Esophagus (tissue), 2 donors: ENCODE results near the gene CAMK2N1. TPM values are rescaled to one million over a fixed set of nuclear protein-coding genes. Genes with fewer than 3 reads are reported as not detected.
"Not testable (repeated sequence)": the region's sequence is repeated elsewhere in the genome, so short reads cannot be mapped to it uniquely, and the experiment has no call there.

ENCODE experiments used
- H3K27ac ChIP-seq, 2 donors: one replicate each; pipeline ENCODE4 v1.5.1; 2013; ENCODE audit warnings: low read depth in 2 of 2, mild to moderate bottlenecking in 2 of 2, inconsistent platforms in 1 of 2, low read length in 1 of 2, moderate library complexity in 1 of 2
- H3K27me3 ChIP-seq, 2 donors: one replicate each; pipeline ENCODE4 v1.6.1; 2013; ENCODE audit warnings: low read length in 2 of 2, control low read depth in 1 of 2, mild to moderate bottlenecking in 1 of 2; ENCODE audit not compliant: insufficient read depth in 2 of 2, control insufficient read depth in 1 of 2
- H3K36me3 ChIP-seq, 2 donors: one replicate each; pipeline ENCODE4 v1.6.1; 2013; ENCODE audit warnings: low read length in 1 of 2; ENCODE audit not compliant: control insufficient read depth in 2 of 2, insufficient read depth in 2 of 2
- H3K4me1 ChIP-seq, 2 donors: one replicate each; pipeline ENCODE4 v1.6.1; 2013; ENCODE audit warnings: low read length in 1 of 2; ENCODE audit not compliant: control insufficient read depth in 2 of 2, insufficient read depth in 2 of 2
- H3K4me3 ChIP-seq, 2 donors: one replicate each; pipeline ENCODE4 v1.5.1; 2013; ENCODE audit warnings: low read length in 2 of 2, mild to moderate bottlenecking in 2 of 2, low read depth in 1 of 2, moderate library complexity in 1 of 2
- H3K9me3 ChIP-seq, 2 donors: one replicate each; pipeline ENCODE4 v1.6.1; 2013; ENCODE audit warnings: mild to moderate bottlenecking in 2 of 2, low read depth in 1 of 2, low read length in 1 of 2, moderate library complexity in 1 of 2; ENCODE audit not compliant: control insufficient read depth in 2 of 2, insufficient read depth in 1 of 2
- WGBS, 2 donors: extraction: QIAGEN DNeasy Blood & Tissue Kit; methylation state at CpG; one replicate each; pipeline ENCODE4 v1.1.7; 2013; 5-methylcytosine and 5-hydroxymethylcytosine counted together
- polyA plus RNA-seq, 2 donors: library from polyadenylated mRNA; stranded (reverse); fragments of 200-250 nt; gene quantifications; one replicate each; pipeline ENCODE4 v1.2.3, GENCODE V29; 2013
- donor health status: healthy with polysubstance abuse.
- donor health status: Bipolar disorder and iron deficiency.

CAMK2N1 gene
- polyA plus RNA-seq, 2 donors: 11.2 to 44.7 TPM

DNA sequence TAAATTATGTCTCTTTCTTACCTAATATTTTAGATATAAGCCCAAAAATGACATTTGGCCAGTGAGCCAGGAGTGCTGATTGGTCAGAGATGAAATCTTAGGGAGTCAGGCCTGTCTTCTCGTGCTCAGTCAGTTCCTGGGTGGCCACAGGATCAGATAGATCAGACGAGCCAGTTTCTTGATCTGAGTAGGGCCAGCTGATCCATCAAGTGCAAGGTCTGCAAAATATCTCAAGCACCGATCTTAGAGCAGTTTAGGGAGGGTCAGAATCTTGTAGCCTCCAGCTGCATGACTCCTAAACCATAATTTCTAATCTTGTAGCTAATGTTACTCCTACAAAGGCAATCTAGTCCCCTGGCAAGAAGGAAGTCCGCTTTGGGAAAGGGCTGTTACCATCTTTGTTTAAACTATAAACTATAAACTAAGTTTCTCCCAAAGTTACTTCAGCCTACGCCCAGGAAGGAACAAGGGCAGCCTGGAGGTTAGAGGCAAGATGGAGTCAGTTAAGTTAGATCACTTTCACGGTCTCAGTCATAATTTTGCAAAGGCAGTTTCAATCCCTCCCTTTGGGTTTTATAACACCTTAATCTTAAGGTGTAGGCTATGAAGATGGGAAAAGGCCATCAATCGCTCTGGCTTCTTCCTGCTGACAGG is 33.7 kb upstream of the CAMK2N1 start:
- H3K4me3 ChIP-seq, H3K27me3 ChIP-seq, H3K27ac ChIP-seq, H3K4me1 ChIP-seq, H3K36me3 ChIP-seq, H3K9me3 ChIP-seq: not testable (repeated sequence)
- 53 to 54% methylated on average over 7 of the region's 7 CpGs for WGBS, 2 donors

DNA sequence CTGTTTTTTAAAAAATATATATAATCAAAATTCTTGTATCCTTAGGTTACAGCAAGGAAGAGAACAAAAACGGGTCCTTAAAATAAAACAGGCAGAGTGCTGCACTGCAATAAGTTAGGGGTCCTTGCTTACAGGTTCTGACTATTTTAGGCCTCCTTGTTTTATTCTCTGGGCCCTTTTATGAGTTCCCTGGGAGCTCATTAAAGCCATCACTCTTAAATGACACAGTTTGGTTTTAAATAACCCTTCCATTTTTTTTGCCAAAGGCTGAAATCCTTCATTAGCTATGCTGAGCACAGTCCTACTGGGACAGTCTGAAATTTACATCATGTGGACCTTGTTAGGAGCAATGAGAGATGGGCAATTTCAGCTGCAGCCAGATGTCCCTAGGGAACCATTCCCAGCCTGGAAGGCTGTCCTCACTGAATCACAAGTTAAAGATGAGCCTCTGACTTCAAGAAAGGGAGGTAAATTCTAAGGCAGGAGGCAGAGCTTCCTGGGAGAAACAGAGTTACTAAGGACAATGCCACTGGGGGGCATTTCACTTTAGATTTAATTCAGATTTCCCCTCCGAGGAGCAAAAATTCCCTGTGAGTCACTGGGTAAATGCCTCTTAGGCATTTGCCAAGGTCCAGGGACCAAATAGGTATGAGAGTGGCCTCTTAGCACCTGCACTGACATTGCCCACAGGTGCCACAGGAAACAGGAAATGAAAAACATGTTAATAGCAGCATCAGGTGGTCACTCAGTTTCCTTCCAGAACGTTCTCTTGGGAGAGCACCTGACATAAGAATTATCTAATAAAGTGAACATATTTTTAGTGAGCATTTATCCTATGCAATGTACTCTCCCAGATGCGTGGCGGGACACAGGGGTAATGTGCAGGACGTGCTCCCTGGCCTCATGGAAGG is 25.8 kb upstream of the CAMK2N1 start:
- Histone ChIP-seq H3K27me3 (no peaks in the 10 kb centered on the region), H3K4me3 (no peak overlapping the region), H3K36me3 (no peaks in the 10 kb centered on the region), H3K27ac (no peak overlapping the region), H3K9me3 (no peaks in the 10 kb centered on the region), H3K4me1 (peaks cover 3 to 4% of the 10 kb centered on the region in 2 donors)
- 53 to 54% methylated on average over 6 of the region's 6 CpGs for WGBS, 2 donors

- peak overlapping the region; percentile 88 to 98 for H3K4me3 ChIP-seq
- 66 to 69% methylated on average over 5 of the region's 5 CpGs for WGBS, 2 donors
- no peaks in the 10 kb centered on the region for H3K27me3 ChIP-seq
- H3K27ac ChIP-seq: peak overlapping the region; percentile 57 to 85
- peaks cover 3 to 4% of the 10 kb centered on the region in 2 donors for H3K4me1 ChIP-seq
- H3K9me3 ChIP-seq: no peaks in the 10 kb centered on the region
- H3K36me3 ChIP-seq: no peaks in the 10 kb centered on the region
These were observed 22.4 kb upstream of the CAMK2N1 start for GRCh38 chr1:20508411-20508771.

DNA sequence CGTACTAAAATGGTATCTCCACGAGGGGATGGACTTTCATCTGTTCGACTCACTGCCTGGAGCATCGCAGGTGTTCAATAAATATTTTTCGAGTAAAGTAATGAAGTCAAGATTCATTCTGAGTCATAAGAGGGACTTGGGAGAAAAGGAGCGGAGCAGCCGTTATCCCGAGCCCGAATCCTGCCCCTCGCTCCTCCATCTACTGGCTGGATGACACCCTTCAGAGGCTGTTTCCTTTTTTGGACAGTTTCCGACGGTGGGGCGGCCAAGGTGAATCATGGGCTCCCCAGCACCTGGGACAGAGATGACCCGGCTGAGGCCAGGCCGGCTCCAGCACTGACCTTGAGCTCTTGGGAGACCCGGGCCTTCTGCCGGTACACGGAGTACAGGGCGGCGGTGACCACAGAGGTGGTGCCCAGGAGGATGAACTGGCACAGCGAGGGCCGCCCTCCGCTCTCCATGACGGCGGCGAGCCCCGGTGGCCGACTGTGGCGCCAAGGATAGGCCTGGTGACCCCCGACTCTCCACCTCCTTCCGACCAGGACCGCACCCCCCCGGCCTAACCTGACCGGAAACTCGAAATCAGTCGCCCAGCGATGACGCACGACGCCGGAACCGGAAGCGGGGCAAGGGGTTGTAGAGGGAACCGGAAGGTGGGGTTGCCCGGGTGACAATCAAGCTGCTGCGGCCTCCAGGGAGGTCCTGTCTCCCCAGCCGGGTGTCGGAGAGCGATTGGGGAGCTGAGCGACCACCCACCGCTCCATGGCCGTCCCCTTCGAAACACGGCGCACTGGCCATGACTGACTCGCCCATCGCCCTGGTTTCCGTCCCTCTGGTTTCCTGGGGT is 21.8 kb upstream of the CAMK2N1 start, which contains the start of gene MUL1:
MUL1 (minus strand) TSS at position 588 of the 847 bp plus-strand sequence; CDS start at position 461, 127 bp downstream.
- Histone ChIP-seq H3K4me1 (peaks cover 3 to 4% of the 10 kb centered on the region in 2 donors), H3K4me3 (peak within 1 kb of the TSS; percentile 88 to 98)

GRCh38 chr1:20507248-20507563 is 21.2 kb upstream of the CAMK2N1 start:
- 30 to 46% methylated on average over 5 of the region's 5 CpGs for WGBS, 2 donors
- H3K4me3 ChIP-seq: peak overlapping the region; percentile 88 to 98
- no peaks in the 10 kb centered on the region for H3K27me3 ChIP-seq
- peak overlapping the region in 1 of 2 donors; percentile 92 for H3K27ac ChIP-seq
- H3K4me1 ChIP-seq: peaks cover 3 to 4% of the 10 kb centered on the region in 2 donors
- H3K9me3 ChIP-seq: no peaks in the 10 kb centered on the region
- H3K36me3 ChIP-seq: peaks cover 0 to under 1% of the 10 kb centered on the region in 2 donors

More for the DNA sequence above, 21.8 kb upstream of the CAMK2N1 start, which contains the start of gene MUL1:
- H3K27ac ChIP-seq: peak within 1 kb of the TSS; percentile 57 to 92
- no peaks in the 10 kb centered on the region for H3K36me3 ChIP-seq
- 1% methylated on average over 58 of the region's 58 CpGs for WGBS, 2 donors
- H3K27me3 ChIP-seq: no peaks in the 10 kb centered on the region
- no peaks in the 10 kb centered on the region for H3K9me3 ChIP-seq

GRCh38 chr1:20505488-20505887 is 19.5 kb upstream of the CAMK2N1 start:
- 84 to 89% methylated on average over 1 of the region's 1 CpG for WGBS, 2 donors
- Histone ChIP-seq H3K36me3 (peaks cover 4 to 16% of the 10 kb centered on the region in 2 donors), H3K27ac (no peak overlapping the region), H3K4me1 (peaks cover 3 to 4% of the 10 kb centered on the region in 2 donors), H3K27me3 (no peaks in the 10 kb centered on the region), H3K4me3 (no peak overlapping the region), H3K9me3 (no peaks in the 10 kb centered on the region)

DNA sequence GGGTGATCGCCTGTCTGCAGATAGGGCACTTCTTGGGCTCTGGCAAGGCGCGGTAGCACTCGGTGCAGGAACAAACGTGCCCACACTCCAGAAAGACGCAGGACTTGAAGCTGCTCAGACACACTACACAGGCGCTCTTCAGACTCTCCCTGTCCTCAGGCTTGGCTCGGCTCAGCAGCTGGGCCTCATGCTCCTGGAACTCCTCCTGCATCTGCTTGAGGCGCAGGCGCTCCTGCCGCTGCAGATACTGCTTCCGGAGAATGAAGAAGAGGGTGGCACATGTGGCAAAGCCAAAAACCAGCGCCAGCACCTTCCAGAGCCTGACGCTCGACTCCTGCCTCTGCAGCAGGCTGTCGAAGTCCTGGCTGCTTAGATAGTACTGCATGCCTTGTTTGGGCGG is 14.7 kb upstream of the CAMK2N1 start:
- Histone ChIP-seq H3K27ac (no peak overlapping the region), H3K4me1 (peaks cover 0 to 4% of the 10 kb centered on the region in 2 donors), H3K4me3 (no peak overlapping the region), H3K27me3 (no peaks in the 10 kb centered on the region), H3K36me3 (peaks cover 13 to 37% of the 10 kb centered on the region in 2 donors), H3K9me3 (no peaks in the 10 kb centered on the region)
- 91 to 92% methylated on average over 17 of the region's 17 CpGs for WGBS, 2 donors

DNA sequence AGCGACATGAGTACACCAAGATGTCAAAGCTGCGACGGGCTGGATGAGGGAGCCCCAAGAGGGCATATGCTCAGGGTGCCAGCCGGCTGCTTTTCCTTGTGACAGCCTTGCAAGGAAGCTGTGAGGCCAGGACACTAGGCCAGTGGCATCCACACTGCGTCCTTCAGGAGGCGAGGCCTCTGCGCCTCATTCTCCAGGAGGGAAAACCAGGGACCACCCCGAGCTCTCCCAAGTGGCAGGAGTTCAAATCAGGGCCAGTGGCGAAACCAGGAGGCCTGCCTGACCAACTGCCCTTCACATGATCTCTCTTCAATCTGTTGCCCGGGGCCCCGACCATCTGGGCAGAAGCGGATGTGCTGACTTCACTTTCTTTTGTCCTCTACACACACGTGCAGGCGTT is 13.7 kb upstream of the CAMK2N1 start:
- peaks cover 0 to 6% of the 10 kb centered on the region in 2 donors for H3K4me1 ChIP-seq
- H3K4me3 ChIP-seq: no peak overlapping the region
- 86 to 90% methylated on average over 14 of the region's 14 CpGs for WGBS, 2 donors
- no peaks in the 10 kb centered on the region for H3K9me3 ChIP-seq
- peaks cover 13 to 37% of the 10 kb centered on the region in 2 donors for H3K36me3 ChIP-seq
- no peaks in the 10 kb centered on the region for H3K27me3 ChIP-seq
- H3K27ac ChIP-seq: no peak overlapping the region

- WGBS, 2 donors: 86 to 88% methylated on average over 5 of the region's 5 CpGs
These were observed 13.1 kb upstream of the CAMK2N1 start for GRCh38 chr1:20499105-20499504.

More at GRCh38 chr1:20499105-20499504, 13.1 kb upstream of the CAMK2N1 start:
- H3K9me3 ChIP-seq: no peaks in the 10 kb centered on the region
- H3K27me3 ChIP-seq: no peaks in the 10 kb centered on the region
- peaks cover 13 to 37% of the 10 kb centered on the region in 2 donors for H3K36me3 ChIP-seq
- H3K4me3 ChIP-seq: no peak overlapping the region
- no peak overlapping the region for H3K27ac ChIP-seq
- H3K4me1 ChIP-seq: peaks cover 2 to 12% of the 10 kb centered on the region in 2 donors
